ENCODE measurements around the gene KCNG2. TPM values are rescaled to one million over a fixed set of nuclear protein-coding genes. Genes with fewer than 3 reads are reported as not detected.

Gene KCNG2
- total and polyA plus RNA-seq, 2 of the 8 experiments (the other 6 are each of a cell fraction or from before 2014, with no cell fraction given): 0.19 to 0.74 TPM

GRCh38 chr18:79924814-79925731 lies 127.3 kb downstream of the KCNG2 start (continued):
- no peak for TF ChIP-seq CHD7 (IDR thresholded peaks at IDR 0.05; ENCODE audit: insufficient replicate concordance, low read length)
- no peak for TF ChIP-seq ATF2 (IDR thresholded peaks at IDR 0.05; ENCODE audit: low read length)
- TF ChIP-seq POLR2A (IDR thresholded peaks at IDR 0.05; ENCODE audit: control extremely low read depth in 1 of 2, low read depth in 2 of 2, low read length in 2 of 2): no peak
- TF ChIP-seq EP300 (IDR thresholded peaks at IDR 0.05; ENCODE audit: borderline replicate concordance in 1 of 2, low read depth in 2 of 2, low read length in 2 of 2): no peak

Data from H1 (cell line).